Mesendoderm (in vitro differentiated cells): Measurements from ENCODE around the gene HOXB1.

ENCODE experiments used
- DNase-seq: peaks from one replicate; pipeline ENCODE4 v3.0.0; 2013
- H2AK5ac ChIP-seq: 2 replicates; pipeline ENCODE4 v1.6.1; 2013; ENCODE audit warnings: low read length, inconsistent platforms
- H2BK120ac ChIP-seq: 2 replicates; pipeline ENCODE4 v1.6.1; 2013; ENCODE audit warnings: low read depth, mild to moderate bottlenecking, low read length, moderate library complexity, mixed read lengths
- H2BK15ac ChIP-seq: replicated peaks from 2 replicates; pipeline ENCODE4 v1.6.1; 2013; ENCODE audit warnings: low read depth, mild to moderate bottlenecking, moderate library complexity
- H2BK5ac ChIP-seq: 2 replicates; pipeline ENCODE4 v1.6.1; 2013; ENCODE audit warnings: low read length, inconsistent platforms
- H3K18ac ChIP-seq: 2 replicates; pipeline ENCODE4 v1.6.1; 2013; ENCODE audit warnings: mild to moderate bottlenecking, low read length, mixed read lengths
- H3K23ac ChIP-seq: one replicate; pipeline ENCODE4 v1.6.1; 2013; ENCODE audit warnings: low read length
- H3K27ac ChIP-seq: 2 replicates; pipeline ENCODE4 v1.5.1; 2013; ENCODE audit warnings: low read depth, mild to moderate bottlenecking, inconsistent platforms, low read length, moderate library complexity
- H3K27me3 ChIP-seq: 2 replicates; pipeline ENCODE4 v1.6.1; 2013; ENCODE audit warnings: low read length, control low read depth, mild to moderate bottlenecking, inconsistent platforms; ENCODE audit not compliant: insufficient read depth, poor library complexity
- H3K36me3 ChIP-seq: 2 replicates; pipeline ENCODE4 v1.6.1; 2013; ENCODE audit warnings: low read length, inconsistent platforms; ENCODE audit not compliant: control insufficient read depth, insufficient read depth
- H3K4ac ChIP-seq: one replicate; pipeline ENCODE4 v1.6.1; 2013; ENCODE audit warnings: low read depth, mild to moderate bottlenecking, low read length, moderate library complexity
- H3K4me1 ChIP-seq: 2 replicates; pipeline ENCODE4 v1.6.1; 2013; ENCODE audit warnings: low read depth, low read length, inconsistent platforms; ENCODE audit not compliant: control insufficient read depth
- H3K4me2 ChIP-seq: 2 replicates; pipeline ENCODE4 v1.6.1; 2013; ENCODE audit warnings: low read length
- H3K4me3 ChIP-seq: 2 replicates; pipeline ENCODE4 v1.5.1; 2013; ENCODE audit warnings: mild to moderate bottlenecking, low read length
- H3K56ac ChIP-seq: one replicate; pipeline ENCODE4 v1.6.1; 2013; ENCODE audit warnings: low read length
- H3K79me1 ChIP-seq: 2 replicates; pipeline ENCODE4 v1.6.1; 2013; ENCODE audit warnings: low read length, inconsistent platforms
- H3K79me2 ChIP-seq: 2 replicates; pipeline ENCODE4 v1.6.1; 2013; ENCODE audit warnings: mild to moderate bottlenecking, low read length; ENCODE audit not compliant: control insufficient read depth, insufficient read depth
- H3K9ac ChIP-seq: 2 replicates; pipeline ENCODE4 v1.6.1; 2013; ENCODE audit warnings: low read length, inconsistent platforms
- H4K5ac ChIP-seq: one replicate; pipeline ENCODE4 v1.6.1; 2013; ENCODE audit warnings: low read length
- H4K8ac ChIP-seq: one replicate; pipeline ENCODE4 v1.6.1; 2013; ENCODE audit warnings: low read depth, mild to moderate bottlenecking, control low read depth, low read length, moderate library complexity
- WGBS: extraction: QIAGEN DNeasy Blood & Tissue Kit; methylation state at CpG from one replicate; pipeline ENCODE4 v1.1.7; 2013; ENCODE audit warnings: low lambda C conversion rate, missing lambda C conversion rate; ENCODE audit not compliant: insufficient coverage; ENCODE audit errors: extremely low coverage; 5-methylcytosine and 5-hydroxymethylcytosine counted together

The HOXB1 gene

GRCh38 chr17:48568499-48569239 lies 37.9 kb upstream of the HOXB1 start:
- WGBS, result no CpG with 5 or more reads among the region's 33 CpGs
- no peak overlapping the region for H3K9ac ChIP-seq
- H3K18ac ChIP-seq, result no peak overlapping the region
- no peaks in the 10 kb centered on the region for H3K79me1 ChIP-seq
- H4K8ac ChIP-seq, result no peak overlapping the region
- no peak overlapping the region for H3K23ac ChIP-seq
- H3K4me3 ChIP-seq, result no peak overlapping the region
- H3K4ac ChIP-seq, result no peak overlapping the region
- no peak overlapping the region for H4K5ac ChIP-seq
- no peak overlapping the region for H2AK5ac ChIP-seq
- no peak overlapping the region for H3K4me2 ChIP-seq
- no peaks in the 10 kb centered on the region for H3K36me3 ChIP-seq
- H3K79me2 ChIP-seq, result no peaks in the 10 kb centered on the region
- DNase-seq, result no peak
- H3K27me3 ChIP-seq, result peaks cover 83% of the 10 kb centered on the region
- no peak overlapping the region for H3K56ac ChIP-seq
- no peak overlapping the region for H2BK5ac ChIP-seq
- no peak overlapping the region for H2BK15ac ChIP-seq
- H3K4me1 ChIP-seq, result peaks cover 7% of the 10 kb centered on the region
- no peak overlapping the region for H3K27ac ChIP-seq
- no peak overlapping the region for H2BK120ac ChIP-seq

- Histone ChIP-seq H2BK15ac (no peak overlapping the region), H3K4me1 (peaks cover 7% of the 10 kb centered on the region), H3K27ac (no peak overlapping the region)
Observed at GRCh38 chr17:48567646-48568354, 37.0 kb upstream of the HOXB1 start.

DNA sequence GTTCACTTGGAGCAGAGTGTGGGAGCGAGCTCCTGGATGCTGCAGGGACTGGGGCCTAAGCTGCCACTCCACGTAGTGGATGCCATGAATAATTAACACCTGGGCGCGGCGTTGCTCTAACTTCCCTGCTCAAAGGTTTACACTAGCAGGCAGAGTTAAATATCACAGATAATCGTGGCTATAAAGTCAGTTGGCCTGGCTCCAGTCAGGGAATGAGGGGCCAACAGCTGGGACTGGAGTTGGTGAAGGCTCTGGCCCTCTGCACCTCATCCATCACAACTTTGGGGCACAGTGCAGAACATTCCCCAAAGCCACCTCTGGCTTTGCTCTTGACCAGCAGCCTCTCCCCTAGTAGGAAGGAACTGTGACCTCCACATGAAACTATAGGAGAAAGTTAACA lies 36.4 kb upstream of the HOXB1 start:
- Histone ChIP-seq H3K18ac (no peak overlapping the region), H2AK5ac (no peak overlapping the region), H3K4me3 (no peak overlapping the region), H3K23ac (no peak overlapping the region), H4K5ac (no peak overlapping the region), H3K27me3 (peaks cover 83% of the 10 kb centered on the region), H2BK15ac (no peak overlapping the region), H2BK120ac (no peak overlapping the region), H3K56ac (no peak overlapping the region), H3K36me3 (no peaks in the 10 kb centered on the region), H4K8ac (no peak overlapping the region), H3K4me1 (peaks cover 7% of the 10 kb centered on the region), H3K27ac (no peak overlapping the region), H3K4ac (no peak overlapping the region), H3K9ac (no peak overlapping the region), H2BK5ac (no peak overlapping the region), H3K79me2 (no peaks in the 10 kb centered on the region), H3K4me2 (no peak overlapping the region), H3K79me1 (no peaks in the 10 kb centered on the region)
- DNase-seq, result no peak
- WGBS, result no CpG with 5 or more reads among the region's 6 CpGs

More at GRCh38 chr17:48567646-48568354, 37.0 kb upstream of the HOXB1 start:
- Histone ChIP-seq H3K79me2 (no peaks in the 10 kb centered on the region), H2AK5ac (no peak overlapping the region), H3K4ac (no peak overlapping the region), H2BK5ac (no peak overlapping the region), H2BK120ac (no peak overlapping the region), H3K23ac (no peak overlapping the region), H3K18ac (no peak overlapping the region), H3K4me3 (no peak overlapping the region), H3K9ac (no peak overlapping the region), H4K5ac (no peak overlapping the region), H3K56ac (no peak overlapping the region), H3K4me2 (no peak overlapping the region), H4K8ac (no peak overlapping the region), H3K27me3 (peaks cover 83% of the 10 kb centered on the region), H3K36me3 (no peaks in the 10 kb centered on the region), H3K79me1 (no peaks in the 10 kb centered on the region)
- WGBS, result no CpG with 5 or more reads among the region's 2 CpGs
- DNase-seq, result no peak

GRCh38 chr17:48566717-48567116 lies 35.9 kb upstream of the HOXB1 start:
- H3K23ac ChIP-seq, result no peak overlapping the region
- H2BK120ac ChIP-seq, result no peak overlapping the region
- no peak overlapping the region for H3K9ac ChIP-seq
- no peak overlapping the region for H2BK5ac ChIP-seq
- no peaks in the 10 kb centered on the region for H3K36me3 ChIP-seq
- no peak overlapping the region for H4K5ac ChIP-seq
- DNase-seq, result no peak
- no CpG with 5 or more reads among the region's 2 CpGs for WGBS
- H3K4me1 ChIP-seq, result peaks cover 7% of the 10 kb centered on the region
- no peak overlapping the region for H3K18ac ChIP-seq
- no peak overlapping the region for H3K4ac ChIP-seq
- H3K79me2 ChIP-seq, result no peaks in the 10 kb centered on the region
- H2AK5ac ChIP-seq, result peak overlapping the region; percentile 14
- H3K56ac ChIP-seq, result no peak overlapping the region
- H3K27ac ChIP-seq, result no peak overlapping the region
- peaks cover 83% of the 10 kb centered on the region for H3K27me3 ChIP-seq
- H3K79me1 ChIP-seq, result no peaks in the 10 kb centered on the region
- H2BK15ac ChIP-seq, result no peak overlapping the region
- no peak overlapping the region for H3K4me2 ChIP-seq
- no peak overlapping the region for H3K4me3 ChIP-seq
- no peak overlapping the region for H4K8ac ChIP-seq

DNA sequence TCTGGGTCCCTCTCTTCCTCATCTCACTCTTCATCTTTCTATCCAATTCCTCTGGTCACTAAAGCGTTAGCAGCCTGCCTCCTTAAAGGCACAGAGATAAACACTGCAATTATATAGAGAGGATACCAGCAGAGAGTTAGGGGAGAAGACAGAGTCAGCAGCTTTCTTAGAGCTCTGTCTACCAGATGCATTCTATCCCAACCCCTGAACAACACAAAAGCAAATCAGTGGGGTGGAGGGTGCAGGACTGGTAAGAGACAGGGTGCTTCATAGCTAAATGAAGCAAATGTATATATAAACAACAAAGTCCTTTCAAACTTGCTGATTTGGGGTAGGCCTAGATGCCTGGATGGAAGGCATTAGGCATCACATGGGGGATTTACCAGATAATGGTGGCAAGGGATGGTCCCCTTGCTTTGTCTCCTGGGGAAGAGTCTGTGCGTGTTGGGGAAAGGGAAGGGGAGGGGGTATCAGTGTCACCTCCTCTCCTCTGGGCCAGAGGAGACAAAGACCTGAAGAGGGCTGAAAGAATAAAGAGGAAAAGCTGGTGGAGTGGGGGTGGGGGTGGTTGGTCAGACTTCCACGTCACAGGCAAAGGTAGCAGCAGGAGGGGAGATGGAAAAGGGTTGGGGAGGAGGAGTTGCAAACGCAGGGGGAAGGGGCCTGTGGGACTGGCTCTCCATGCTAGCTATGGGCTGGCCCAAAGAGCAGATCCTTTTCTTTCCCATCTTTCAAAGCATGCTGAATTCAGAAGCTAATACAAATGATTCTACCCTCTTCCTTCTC lies 35.3 kb upstream of the HOXB1 start:
- Histone ChIP-seq H3K27me3 (peaks cover 83% of the 10 kb centered on the region), H3K4ac (no peak overlapping the region), H3K4me3 (no peak overlapping the region), H3K27ac (no peak overlapping the region), H3K23ac (no peak overlapping the region), H3K18ac (no peak overlapping the region), H2BK15ac (no peak overlapping the region), H2BK5ac (no peak overlapping the region), H3K4me1 (peaks cover 7% of the 10 kb centered on the region), H4K8ac (no peak overlapping the region), H3K79me1 (no peaks in the 10 kb centered on the region), H3K36me3 (no peaks in the 10 kb centered on the region), H2BK120ac (no peak overlapping the region), H3K56ac (no peak overlapping the region), H3K9ac (no peak overlapping the region), H4K5ac (no peak overlapping the region), H2AK5ac (no peak overlapping the region), H3K79me2 (no peaks in the 10 kb centered on the region), H3K4me2 (no peak overlapping the region)
- no CpG with 5 or more reads among the region's 4 CpGs for WGBS
- DNase-seq, result no peak
